ENCODE results near the gene CEP41. TPM values are rescaled to one million over a fixed set of nuclear protein-coding genes. Genes with fewer than 3 reads are reported as not detected.

CEP41 gene
- total RNA-seq, 4 donors from 2014 or later: 3.1 to 10.7 (median 7.9) TPM

DNA sequence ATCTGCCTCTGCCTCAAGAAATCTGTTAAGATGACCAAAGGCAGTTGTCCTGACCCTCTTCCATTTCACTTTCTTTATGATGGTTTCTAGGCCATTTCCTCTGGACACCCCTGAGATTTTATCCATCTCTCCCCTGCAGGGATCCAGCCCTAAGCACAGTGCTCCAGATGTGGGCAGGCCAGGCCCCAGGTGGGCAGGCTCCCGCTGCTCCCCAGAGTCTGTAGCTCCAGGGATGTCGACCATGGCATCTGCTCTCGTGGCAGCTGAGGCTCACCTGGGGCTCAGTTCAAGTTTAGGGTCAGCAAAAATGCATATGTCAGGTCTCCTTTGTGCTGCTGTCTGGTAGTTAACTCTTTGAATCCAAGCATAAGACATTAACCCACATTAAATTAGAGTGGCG is 11.8 kb downstream of the CEP41 start:
- 94 to 97% methylated on average over 4 of the region's 4 CpGs for WGBS, 2 donors
- no peak for TF ChIP-seq POLR2A (IDR thresholded peaks at IDR 0.05)
- TF ChIP-seq, protein P1, sequence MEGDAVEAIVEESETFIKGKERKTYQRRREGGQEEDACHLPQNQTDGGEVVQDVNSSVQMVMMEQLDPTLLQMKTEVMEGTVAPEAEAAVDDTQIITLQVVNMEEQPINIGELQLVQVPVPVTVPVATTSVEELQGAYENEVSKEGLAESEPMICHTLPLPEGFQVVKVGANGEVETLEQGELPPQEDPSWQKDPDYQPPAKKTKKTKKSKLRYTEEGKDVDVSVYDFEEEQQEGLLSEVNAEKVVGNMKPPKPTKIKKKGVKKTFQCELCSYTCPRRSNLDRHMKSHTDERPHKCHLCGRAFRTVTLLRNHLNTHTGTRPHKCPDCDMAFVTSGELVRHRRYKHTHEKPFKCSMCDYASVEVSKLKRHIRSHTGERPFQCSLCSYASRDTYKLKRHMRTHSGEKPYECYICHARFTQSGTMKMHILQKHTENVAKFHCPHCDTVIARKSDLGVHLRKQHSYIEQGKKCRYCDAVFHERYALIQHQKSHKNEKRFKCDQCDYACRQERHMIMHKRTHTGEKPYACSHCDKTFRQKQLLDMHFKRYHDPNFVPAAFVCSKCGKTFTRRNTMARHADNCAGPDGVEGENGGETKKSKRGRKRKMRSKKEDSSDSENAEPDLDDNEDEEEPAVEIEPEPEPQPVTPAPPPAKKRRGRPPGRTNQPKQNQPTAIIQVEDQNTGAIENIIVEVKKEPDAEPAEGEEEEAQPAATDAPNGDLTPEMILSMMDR (IDR thresholded peaks at IDR 0.05): no peak
- Histone ChIP-seq H3K27ac (no peak overlapping the region), H3K27me3 (no peaks in the 10 kb centered on the region), H3K36me3 (no peaks in the 10 kb centered on the region), H3K4me1 (no peaks in the 10 kb centered on the region), H3K9me3 (no peaks in the 10 kb centered on the region), H3K4me3 (replicated peaks in 1 of 3) (no peak overlapping the region)
- no peak for DNase-seq
- intact Hi-C loops (cut with DNase I): no loop called here

GRCh38 chr7:130426564-130426963 is 14.3 kb downstream of the CEP41 start:
- no peaks in the 10 kb centered on the region for H3K4me1 ChIP-seq
- no peak overlapping the region for H3K4me3 ChIP-seq (replicated peaks in 1 of 3)
- H3K36me3 ChIP-seq: no peaks in the 10 kb centered on the region
- 85% methylated on average over 4 of the region's 4 CpGs for WGBS, 2 donors
- no peak for TF ChIP-seq POLR2A (IDR thresholded peaks at IDR 0.05)
- TF ChIP-seq, protein P1 (IDR thresholded peaks at IDR 0.05): no peak
- intact Hi-C loops (cut with DNase I): no loop called here
- H3K27me3 ChIP-seq: no peaks in the 10 kb centered on the region
- H3K9me3 ChIP-seq: no peaks in the 10 kb centered on the region
- no peak for DNase-seq
- no peak overlapping the region for H3K27ac ChIP-seq

DNA sequence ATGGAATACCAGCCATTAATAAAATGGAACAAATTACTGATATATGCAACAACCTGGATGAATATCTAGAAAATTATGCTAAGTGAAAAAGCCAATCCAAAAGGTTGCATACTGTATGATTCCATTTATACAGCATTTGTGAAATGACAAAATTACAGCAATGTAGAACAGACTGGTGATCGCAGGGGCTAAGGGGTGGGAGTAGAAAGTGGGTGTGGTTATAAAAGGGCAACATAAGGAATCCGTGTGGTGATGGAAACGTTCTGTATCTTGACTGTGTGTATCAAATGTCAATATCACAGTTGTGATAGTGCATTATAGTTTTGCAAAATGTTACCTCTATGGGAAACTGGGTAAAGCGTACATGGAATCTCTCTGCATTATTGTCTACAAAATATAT is 15.0 kb downstream of the CEP41 start:
- intact Hi-C loops (cut with DNase I): no loop called here
- Histone ChIP-seq H3K27ac (no peak overlapping the region), H3K4me1 (no peaks in the 10 kb centered on the region), H3K27me3 (no peaks in the 10 kb centered on the region), H3K4me3 (replicated peaks in 1 of 3) (no peak overlapping the region), H3K9me3 (no peaks in the 10 kb centered on the region), H3K36me3 (no peaks in the 10 kb centered on the region)
- no peak for DNase-seq
- 87 to 88% methylated on average over 4 of the region's 4 CpGs for WGBS, 2 donors
- TF ChIP-seq, protein P1 (IDR thresholded peaks at IDR 0.05): no peak
- TF ChIP-seq POLR2A (IDR thresholded peaks at IDR 0.05): no peak

DNA sequence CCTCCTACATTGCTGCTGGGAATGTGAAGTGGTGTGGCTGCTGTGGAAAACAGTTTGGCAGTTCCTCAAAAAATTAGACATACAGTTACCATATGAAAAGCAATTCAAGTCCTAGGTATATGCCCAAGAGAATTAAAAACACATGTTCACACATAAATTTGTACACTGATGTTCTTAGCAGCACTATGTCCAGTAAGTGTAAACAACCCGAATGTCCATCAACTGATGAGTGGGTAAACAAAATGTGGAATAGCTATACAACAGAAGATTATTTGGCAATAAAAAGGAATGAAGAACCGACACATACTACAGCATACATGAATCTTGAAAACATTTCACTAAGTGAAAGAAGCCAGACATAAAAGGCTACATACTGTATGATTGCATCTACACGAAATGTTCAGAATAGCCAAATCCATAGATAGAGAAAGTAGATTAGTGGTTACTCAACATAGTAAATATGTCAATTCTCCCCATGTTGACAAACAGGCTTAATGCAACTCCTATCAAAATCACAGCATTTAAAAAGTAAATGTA is 17.2 kb downstream of the CEP41 start:
- Histone ChIP-seq H3K36me3 (no peaks in the 10 kb centered on the region), H3K9me3 (no peaks in the 10 kb centered on the region), H3K4me3 (replicated peaks in 1 of 3) (no peak overlapping the region), H3K27me3 (no peaks in the 10 kb centered on the region), H3K27ac (no peak overlapping the region), H3K4me1 (no peaks in the 10 kb centered on the region)
- intact Hi-C loops (cut with DNase I): no loop called here
- 98 to 99% methylated on average over 3 of the region's 3 CpGs for WGBS, 2 donors
- DNase-seq: no peak
- no peak for TF ChIP-seq POLR2A (IDR thresholded peaks at IDR 0.05)
- TF ChIP-seq, protein P1 (IDR thresholded peaks at IDR 0.05): no peak

- 21 to 31% methylated on average over 2 of the region's 2 CpGs for WGBS, 2 donors
- Histone ChIP-seq H3K4me3 (replicated peaks in 1 of 3) (no peak overlapping the region), H3K4me1 (no peaks in the 10 kb centered on the region), H3K9me3 (no peaks in the 10 kb centered on the region), H3K27me3 (no peaks in the 10 kb centered on the region), H3K27ac (no peak overlapping the region), H3K36me3 (no peaks in the 10 kb centered on the region)
- DNase-seq: peak; percentile 6 to 8
- TF ChIP-seq POLR2A (IDR thresholded peaks at IDR 0.05): no peak
- TF ChIP-seq, protein P1 (IDR thresholded peaks at IDR 0.05): no peak
- intact Hi-C loops (cut with DNase I): no loop called here
These were observed 19.1 kb downstream of the CEP41 start for GRCh38 chr7:130421684-130422083.
